C4-2B (cell line): Measurements from ENCODE around the gene SHISA6.

ENCODE experiments used
- ZFX ChIP-seq: fragments of 450-650 bp; IDR thresholded peaks from 2 replicates; pipeline ENCODE4 v1.6.1; 2017
- TF ChIP-seq, protein P1 (sequence below): fragments of 450-650 bp; conservative IDR thresholded peaks from 2 replicates; pipeline ENCODE4 v1.5.1; 2017; ENCODE audit warnings: mild to moderate bottlenecking

DNA sequence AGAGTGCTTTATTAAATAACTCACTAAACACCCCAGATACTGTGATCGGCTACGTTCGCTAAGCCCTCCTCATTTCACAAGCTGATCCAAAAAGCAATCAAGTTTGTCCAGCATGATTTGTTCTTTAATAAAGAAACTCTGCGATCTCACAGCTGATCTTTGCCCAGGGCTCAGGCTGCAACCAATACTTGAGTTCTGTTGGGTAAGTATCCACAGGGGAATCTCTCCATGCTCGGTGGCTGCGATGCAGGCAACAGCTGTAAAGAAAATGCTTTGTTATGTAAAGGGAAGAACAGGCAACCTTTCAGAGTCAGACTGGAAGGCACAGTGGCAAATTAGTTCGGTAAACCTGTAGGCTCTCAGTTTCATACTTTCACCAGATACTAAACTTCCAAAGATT, 67.5 kb downstream of the SHISA6 start:
- TF ChIP-seq, protein P1, sequence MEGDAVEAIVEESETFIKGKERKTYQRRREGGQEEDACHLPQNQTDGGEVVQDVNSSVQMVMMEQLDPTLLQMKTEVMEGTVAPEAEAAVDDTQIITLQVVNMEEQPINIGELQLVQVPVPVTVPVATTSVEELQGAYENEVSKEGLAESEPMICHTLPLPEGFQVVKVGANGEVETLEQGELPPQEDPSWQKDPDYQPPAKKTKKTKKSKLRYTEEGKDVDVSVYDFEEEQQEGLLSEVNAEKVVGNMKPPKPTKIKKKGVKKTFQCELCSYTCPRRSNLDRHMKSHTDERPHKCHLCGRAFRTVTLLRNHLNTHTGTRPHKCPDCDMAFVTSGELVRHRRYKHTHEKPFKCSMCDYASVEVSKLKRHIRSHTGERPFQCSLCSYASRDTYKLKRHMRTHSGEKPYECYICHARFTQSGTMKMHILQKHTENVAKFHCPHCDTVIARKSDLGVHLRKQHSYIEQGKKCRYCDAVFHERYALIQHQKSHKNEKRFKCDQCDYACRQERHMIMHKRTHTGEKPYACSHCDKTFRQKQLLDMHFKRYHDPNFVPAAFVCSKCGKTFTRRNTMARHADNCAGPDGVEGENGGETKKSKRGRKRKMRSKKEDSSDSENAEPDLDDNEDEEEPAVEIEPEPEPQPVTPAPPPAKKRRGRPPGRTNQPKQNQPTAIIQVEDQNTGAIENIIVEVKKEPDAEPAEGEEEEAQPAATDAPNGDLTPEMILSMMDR: no peak
- no peak for TF ChIP-seq ZFX
